M059J (cell line): ENCODE data around the gene SLC16A2. TPM values are rescaled to one million over a fixed set of nuclear protein-coding genes. Genes with fewer than 3 reads are reported as not detected.

Experiments
- DNase-seq: peaks from one replicate; pipeline ENCODE4 v3.0.0-alpha.2; 2012; ENCODE audit warnings: low read depth
- total RNA-seq: library from RNA; depleted of rRNA; stranded (reverse); fragments of >200 nt; shearing (Covaris generic); gene quantifications from 2 replicates; pipeline ENCODE4 v1.2.3, GENCODE V29; 2014; rRNA removed

SLC16A2 gene
- total RNA-seq, result 56.5 and 78.7 TPM in 2 replicates

DNA sequence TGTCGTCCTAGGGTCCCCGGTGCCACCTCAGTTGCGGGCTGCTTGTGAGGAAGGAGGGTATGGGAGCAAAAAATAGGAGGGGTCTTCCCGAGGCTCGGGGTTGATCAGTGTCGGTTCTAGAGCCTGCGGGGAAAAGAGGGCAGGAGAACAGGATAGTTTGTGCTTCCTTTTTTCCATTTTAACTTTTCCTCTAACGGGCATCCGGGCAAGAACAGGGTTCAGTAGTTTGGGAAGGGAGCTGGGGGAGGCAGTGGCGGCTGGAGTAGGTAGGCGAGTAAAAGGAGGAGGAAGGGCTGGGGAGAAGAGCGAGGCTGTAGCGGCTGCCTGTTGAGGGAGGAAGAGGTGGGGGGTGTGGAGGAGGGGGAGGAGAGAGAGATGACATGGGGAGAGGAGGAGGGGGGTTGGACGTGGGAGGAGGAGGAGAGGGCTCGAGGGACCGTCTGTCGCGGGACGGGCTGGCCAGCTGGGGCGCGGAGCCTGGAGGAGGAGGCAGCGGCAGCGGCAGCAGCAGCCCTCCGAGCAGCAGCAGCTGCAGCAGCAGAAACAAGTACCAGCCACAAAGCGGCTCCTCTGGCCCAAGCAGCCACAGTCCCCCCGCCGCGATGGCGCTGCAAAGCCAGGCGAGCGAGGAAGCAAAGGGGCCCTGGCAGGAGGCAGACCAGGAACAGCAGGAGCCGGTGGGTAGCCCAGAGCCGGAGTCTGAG, at the start of gene SLC16A2:
SLC16A2 (plus strand) TSS at position 458 of the 704 bp plus-strand sequence; CDS start at position 603, 145 bp downstream.
- DNase-seq, result peak; percentile 93

DNA sequence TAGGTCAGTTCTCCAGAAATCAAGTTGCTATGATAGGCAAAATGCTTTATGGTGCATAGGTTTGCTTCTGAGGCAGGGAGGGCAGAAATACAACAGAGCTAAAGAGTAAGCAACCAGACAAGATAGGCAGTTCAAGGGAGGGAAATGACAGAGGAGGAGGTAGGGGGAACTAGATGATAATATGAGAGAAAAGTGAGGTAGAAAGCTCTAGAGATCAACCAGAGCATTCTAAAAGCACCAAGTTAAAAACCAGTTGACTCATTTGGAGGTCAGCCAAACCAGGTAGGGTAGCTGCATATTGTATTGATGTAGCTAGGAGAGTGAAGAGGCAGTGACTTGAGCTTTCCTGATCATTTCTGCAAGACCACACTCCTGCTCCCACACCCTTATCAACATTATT, 49.0 kb upstream of the SLC16A2 start:
- peak; percentile 29 for DNase-seq

DNA sequence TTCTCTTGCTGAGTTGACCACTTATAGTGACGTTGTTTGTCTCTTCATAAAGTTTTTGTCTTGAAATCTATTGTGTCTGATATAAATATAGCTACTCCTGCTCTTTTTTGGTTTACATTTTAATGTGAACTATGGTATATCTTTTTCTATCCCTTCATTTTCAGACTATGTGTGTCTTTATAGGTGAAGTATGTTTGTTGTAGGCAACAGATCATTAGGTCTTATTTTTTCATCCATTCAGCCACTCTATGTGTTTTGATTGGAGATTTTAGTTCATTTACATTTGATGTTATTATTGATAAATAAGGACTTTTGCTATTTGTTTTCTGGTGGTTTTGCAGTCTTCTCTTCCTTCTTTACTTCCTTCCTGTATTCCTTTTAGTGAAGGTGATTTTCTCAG, 44.0 kb upstream of the SLC16A2 start:
- DNase-seq, result no peak

DNA sequence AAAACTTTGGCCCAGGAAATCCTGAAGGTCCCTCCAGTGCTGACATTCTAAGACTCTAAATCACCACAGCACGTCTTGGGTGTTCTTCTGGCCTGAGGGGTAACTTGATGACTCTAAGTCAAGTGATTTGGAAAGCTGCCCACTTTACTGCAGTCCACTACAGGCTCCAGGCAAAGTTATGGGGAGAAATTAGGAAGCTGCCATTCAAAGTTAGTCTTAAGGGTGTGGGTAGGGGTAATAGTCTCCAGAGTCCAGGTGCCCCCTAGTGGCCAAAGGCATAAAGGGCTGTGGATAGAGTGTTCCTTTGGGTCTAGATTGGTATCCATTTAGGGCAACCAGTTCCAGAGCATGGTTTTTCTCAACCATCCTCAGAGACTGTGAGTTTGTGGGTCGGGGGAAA, 38.7 kb upstream of the SLC16A2 start:
- peak; percentile 96 for DNase-seq

DNA sequence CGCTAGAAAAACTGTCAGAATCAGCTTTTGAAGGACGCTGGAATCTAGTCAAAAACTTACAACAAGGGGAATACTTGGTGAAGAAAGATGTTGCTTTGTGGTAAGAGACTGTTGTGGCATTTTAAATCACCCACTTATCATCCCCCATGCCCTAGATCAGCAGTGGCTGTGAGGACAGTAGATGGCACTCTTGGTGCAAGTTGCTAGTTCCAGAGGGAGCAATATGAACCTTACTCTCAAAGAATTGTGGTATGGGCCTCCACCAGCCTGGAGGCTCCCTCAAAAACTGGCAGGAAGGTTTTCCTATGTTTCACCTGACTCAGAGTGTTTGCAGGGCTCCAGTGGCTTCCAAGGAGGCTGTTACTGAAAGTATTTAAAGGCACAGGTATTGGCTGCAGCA, 37.7 kb upstream of the SLC16A2 start:
- DNase-seq, result peak; percentile 81

DNA sequence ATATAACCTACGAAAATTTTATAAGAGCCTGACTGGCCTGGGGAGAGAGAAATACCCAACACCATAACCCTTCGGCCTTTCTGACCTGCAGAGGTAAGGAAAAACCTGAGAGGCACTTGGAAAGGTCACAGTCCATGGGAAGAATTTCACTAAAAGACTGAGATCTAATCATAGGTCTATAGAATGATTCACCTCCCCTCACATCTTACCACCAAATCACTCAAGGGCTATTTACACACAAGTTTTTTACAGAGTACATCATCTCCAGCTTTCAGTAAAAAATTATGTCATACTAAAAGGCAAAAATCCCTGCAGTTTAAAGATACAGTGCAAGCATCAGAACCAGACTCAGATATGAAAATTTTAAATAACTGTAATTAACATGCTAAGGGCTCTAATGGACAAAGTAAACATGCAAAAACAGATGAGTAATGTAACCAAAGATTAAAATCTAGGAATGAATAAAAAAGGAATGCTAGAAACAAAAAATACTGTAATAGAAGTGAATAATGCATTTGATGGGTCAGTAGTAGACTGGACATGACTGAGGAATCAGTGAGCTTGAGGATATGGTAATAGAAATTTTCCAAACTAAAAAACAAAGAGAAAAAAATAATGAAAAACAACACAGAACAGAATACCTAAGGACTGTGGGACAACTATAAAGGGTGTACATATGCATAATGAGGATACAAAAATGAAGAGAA, 32.1 kb upstream of the SLC16A2 start:
- DNase-seq, result peak; percentile 52

DNA sequence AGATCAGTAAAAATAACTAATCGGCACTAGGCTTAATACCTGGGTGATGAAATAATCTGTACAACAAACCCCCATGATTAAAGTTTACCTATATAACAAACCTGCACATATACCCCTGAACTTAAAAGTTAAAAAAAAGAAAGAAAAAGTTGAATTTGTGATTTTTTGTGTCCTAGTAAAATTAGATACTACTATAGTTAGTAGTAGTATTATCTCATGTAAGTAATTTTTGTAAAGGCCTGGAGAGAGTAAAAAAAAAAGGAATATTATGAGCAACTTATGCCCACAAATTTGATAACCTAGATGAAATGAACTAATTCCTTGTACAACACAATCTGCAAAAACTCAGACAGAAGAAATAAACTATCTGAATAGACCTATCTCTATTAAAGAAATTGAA, 25.7 kb upstream of the SLC16A2 start:
- DNase-seq, result no peak

DNA sequence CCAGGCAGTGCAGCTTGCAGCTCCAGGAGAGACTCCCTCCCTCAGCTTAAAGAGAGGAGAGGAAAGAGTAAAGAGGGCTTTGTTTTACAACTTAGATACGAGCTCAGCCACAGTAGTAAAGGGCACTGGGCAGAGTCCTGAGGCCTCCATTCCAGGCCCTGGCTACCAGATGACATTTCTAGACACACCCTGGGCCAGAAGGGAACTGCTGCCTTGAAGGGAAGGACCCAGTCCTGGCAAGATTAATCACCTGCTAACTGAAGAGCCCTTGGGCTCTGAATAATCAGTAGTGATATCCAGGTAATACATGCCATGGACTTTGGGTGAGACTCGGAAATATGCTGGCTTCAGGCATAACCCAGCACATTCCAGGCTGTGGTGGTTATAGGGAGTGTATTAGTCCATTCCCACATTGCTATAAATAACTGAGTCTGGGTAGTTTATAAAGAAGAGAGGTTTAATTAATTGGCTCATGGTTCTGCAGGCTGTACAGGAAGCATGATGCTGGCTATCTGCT, 15.3 kb upstream of the SLC16A2 start:
- DNase-seq, result peak; percentile 40

DNA sequence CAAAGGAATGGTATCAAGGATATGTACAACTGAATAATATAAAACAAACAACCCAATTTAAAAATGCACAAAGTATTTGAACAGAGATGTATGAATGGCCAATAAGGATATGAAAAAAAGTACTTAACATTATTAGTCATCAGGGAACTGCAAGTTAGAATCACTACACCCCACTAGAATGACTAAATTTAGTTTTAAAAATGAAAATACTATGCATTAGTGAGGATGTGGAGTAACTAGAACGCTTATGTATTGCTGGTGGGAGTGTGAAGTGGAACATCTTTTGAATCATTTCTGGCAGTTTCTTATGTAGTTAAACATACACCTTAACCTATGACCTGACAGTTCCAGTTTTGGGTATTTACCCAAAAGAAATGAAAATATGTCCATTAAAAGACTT, 13.0 kb upstream of the SLC16A2 start:
- no peak for DNase-seq

DNA sequence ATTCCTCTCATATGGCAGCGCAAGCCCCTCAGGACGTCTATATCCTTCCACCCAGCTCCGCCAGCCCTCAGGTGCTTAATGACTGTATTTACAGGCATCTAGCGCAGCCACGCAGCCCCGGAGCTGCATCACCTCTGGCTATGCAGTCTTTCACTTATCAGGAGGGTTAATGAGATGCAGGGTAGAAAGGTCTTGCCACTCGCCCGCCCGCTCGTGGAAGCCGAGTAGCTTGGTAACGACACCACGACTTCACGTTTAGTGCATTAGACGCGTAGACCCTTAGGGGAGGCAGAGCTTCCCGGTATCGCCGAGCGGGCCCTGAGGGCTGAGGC, 1.5 kb upstream of the SLC16A2 start:
- DNase-seq, result peak; percentile 56

DNA sequence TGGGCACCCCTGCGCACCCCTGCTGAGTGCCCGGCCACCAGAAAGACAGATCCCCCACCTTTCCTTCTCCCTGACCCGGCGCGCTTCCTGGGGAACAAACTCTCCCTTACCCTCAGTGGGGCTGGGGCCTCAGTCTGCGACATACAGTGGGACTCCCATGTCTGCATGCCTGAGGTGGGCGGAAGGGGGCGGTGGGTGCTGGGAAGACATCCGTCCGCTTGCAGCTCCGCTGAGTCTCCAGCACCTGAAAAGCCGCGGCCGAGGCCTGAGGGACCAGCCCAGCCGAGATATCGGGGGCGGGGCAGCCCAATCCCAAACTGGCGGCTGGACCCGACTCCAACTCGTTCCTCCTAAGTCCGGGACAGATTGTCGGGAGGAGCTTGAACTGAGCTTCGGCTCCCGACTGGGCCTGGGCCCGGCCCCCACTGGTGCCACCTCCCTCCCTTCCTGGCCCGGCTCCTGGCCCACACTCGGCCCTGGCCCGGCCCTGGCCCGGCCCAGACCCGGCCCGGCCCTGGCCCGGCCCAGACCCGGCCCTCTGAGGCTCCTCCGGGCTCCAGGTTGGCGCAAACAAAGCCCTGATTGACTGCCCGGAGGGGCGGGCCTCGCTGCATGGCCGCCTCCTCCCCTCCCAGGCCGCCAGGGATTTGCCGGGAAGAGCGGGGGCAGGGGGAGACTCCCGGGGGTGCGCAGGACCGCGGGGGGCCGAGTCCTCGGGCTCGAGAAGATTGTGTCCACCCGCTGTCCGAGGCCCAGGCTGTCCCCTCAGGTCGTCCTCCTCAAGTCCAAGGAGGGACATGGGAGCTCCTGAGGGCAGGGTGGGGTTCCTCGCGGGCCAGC, 877 bp upstream of the SLC16A2 start:
- peak; percentile 89 for DNase-seq

DNA sequence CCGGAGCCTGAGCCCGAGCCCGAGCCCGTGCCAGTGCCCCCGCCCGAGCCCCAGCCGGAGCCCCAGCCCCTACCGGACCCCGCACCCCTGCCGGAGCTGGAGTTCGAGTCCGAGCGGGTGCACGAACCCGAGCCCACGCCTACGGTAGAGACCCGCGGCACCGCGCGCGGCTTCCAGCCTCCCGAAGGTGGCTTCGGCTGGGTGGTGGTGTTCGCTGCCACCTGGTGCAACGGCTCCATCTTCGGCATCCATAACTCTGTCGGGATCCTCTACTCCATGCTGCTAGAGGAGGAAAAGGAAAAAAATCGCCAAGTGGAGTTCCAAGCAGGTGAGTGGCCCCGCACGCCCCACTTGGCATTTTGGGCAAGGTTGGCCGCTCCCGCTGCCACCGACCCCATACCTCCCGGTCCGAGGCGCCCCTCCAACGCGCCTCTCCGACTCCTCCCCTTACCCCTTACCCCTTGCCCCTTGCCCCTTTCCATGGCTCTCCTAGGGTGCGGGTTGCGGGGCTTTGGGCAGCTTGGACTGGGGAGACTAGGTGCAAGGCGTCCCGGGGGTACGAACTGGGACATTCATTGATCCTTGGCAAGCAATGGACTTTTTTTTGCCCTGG, 553 bp downstream of the SLC16A2 start:
- DNase-seq, result peak; percentile 38

DNA sequence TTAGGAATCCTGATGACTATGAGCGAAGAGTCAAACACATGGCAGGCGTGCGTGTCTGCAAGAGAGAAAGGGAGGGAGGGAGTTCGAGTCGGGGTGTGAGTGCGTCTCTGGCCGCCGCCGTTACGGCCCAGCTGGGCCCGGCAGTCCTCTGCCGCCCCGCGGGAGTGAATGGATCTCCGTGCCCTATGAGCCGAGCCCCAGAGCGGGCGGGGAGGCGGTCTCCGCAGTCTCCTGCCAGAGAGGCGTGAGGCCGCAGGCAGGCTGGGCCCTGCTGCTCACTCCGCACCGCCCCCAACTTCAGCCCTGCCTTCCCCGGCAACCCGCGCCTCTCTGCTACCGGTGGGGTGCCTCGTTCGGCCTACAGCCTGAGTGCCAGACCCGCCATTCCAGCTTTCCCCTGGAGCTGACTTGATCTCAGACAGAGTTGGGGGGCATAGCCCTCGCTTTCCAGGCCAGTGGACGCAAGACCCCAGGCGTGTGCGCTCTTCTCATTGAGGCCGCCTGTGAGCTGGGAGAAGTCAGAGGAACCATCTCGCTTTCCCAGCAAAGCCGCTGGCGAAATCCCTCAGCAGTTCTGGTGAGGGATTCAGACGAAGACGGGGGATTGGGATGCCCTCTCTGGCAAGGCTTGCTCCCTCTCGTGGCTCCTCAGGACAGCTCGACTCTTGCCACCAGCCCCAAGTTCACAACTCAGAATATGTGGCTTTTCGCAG, 1.4 kb downstream of the SLC16A2 start:
- peak; percentile 78 for DNase-seq

DNA sequence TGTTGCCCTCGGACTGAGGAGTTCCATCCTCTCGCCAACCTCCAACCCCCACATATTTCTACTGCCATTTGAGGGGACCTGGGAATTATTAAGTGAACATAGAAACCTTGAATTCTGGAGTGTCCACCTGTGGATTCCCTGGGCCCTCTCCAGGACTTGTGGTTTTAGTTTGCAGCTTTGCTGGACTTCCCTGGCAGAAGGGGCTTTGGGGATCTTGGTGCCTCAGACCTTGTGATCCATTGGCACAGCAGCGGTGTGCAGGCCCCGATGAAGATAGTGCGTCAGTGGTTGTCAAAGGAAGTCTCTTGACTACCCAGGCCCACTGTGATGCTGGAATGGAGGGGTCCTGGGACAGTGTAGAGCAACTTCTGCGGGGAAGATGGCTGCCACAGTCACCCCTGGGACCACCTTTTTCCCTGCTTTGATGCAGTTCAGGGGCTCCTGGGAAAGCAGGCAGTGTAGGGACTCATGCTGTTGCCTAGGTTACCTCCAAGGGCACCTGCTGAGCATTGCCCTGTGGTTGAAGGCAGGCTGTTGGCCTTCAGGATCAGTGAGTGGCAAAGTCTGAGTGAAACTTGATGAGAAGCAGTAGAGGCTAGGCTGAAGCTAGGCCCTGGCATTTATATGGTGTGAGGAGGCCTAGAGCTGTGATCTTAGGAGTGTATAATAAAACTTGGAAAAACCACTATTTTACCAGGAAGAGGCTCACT, 2.2 kb downstream of the SLC16A2 start:
- DNase-seq, result peak; percentile 36

DNA sequence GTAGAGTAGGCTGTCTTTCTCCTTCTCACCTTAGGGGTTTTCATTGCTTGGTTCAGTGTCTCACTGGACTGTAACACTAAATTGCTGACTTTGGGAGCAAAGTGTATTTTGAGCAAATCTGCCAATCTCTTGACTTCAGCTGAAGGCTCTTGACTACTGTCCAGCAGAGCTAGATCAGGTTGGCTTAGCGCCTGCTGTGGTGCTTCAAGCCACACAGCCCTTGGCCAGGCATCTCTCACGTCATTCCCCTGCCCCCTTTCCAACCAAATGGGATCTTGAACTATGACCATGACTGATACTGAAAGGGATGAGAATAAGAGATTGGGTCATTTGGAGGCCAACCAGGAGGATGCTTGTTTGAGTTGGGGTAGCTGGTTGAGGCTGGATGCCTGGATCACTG, 4.8 kb downstream of the SLC16A2 start:
- DNase-seq, result no peak

DNA sequence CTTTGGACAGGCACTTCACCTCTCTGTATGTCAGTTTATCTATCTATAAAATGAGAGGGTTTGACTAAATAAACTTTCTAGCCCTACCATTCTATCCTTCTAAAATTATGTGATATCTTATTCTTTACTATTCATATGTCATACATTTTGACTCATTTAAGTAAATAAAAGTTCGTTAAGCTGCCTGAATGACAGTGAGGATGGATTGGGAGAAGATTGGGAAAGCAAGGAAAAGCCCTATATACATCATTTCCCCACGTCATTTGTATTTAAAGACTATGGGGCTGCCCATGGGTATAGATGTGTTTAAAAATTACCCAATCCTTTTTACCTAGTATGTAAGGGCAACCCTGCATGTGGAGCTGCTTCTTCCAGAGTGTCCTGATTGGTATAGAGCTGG, 5.3 kb downstream of the SLC16A2 start:
- DNase-seq, result no peak

DNA sequence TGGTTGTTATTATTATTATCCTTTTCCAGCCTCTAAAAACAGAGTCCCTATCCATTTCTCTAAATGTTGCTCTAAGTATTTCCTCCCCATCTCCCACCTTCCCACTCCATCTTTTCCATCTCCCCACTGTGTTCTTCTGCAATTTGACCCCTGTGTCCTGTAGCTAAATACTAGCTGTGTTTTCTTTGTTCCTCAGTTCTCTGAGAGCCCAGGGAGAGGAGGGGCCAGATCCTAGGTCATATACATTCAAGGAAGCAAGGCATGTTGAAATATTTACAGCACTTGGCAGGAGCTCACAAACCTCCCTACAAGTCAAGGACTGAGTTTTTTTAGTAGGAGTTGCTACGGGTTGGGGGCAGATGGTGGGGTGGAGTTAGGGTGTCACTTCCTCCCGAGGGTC, 10.5 kb downstream of the SLC16A2 start:
- DNase-seq, result no peak

DNA sequence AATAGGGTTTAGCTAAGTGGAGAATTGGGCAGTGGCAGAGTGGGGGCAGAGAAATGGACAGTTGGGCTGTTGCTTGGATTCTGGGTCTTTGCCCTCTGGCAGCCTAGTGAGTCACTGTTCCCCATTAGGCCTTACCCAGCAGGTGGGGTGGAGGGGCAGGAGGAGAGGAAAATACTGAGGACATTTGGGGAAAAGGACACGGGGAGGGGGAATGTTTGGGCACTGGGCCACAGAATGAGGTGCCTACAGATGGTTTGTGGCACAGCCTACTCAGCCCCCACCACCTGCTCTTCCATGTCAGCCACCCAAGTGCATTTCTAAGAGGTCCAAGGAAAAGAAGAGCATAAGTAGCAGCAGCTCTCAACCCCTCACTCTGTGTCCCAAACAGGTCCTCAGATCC, 13.0 kb downstream of the SLC16A2 start:
- DNase-seq, result peak; percentile 50

DNA sequence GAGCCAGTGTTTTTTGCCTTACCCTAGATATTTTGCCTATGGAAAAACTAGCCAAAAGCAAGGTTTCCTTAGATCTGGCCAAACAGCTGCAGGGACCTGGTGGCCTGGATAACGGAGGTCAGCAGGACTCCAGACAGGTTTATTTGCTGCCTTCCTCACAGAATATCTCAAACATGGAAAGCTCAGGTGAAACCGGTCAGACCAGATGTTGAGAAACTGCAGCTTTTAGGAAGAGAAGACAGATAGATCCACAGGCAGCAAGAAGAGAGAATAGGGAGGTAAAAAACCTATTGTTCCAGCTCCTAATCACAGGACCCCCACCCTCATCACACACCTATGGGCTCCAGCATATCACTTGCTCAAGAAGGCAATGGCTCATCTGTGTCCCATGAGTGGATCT, 16.2 kb downstream of the SLC16A2 start:
- no peak for DNase-seq

DNA sequence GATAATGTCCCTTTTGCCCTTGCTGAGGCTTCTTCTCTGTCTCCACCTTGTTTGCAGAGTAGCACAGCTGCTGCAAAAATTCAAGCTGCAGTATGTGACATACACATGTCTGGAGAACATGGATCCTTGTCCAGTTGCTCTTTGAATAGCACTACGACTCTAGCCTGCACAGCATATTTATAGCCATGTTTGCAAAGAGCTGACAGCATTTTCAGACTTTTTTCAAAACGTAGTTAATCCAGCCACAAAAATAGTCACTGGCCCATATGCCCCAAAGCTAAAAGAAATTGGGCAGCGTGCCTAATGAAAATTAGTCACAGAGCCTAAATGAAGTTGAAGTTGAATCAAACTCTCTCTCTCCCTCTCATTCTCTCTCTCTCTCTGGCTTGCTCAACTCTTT, 17.5 kb downstream of the SLC16A2 start:
- DNase-seq, result peak; percentile 68

DNA sequence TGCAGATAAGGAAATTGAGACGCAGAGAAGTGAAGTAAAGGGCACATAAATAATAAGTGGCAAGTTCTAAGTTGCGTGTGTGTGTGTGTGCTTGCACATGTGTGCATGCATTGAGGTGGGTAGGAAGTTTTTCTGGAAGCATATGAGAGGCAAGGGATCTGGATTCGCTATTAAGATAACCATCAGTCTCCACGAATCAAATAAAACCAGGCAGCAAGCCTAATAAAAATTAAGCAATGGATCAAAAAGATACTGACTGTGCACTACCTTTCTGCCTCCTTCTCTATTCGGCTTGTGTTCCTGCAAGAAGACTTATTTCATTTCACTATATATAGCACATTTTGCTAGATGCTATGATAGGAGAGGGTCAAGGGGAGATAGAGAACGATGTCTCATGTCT, 23.8 kb downstream of the SLC16A2 start:
- no peak for DNase-seq
